ENCODE data around the gene ITGAL.

DNA sequence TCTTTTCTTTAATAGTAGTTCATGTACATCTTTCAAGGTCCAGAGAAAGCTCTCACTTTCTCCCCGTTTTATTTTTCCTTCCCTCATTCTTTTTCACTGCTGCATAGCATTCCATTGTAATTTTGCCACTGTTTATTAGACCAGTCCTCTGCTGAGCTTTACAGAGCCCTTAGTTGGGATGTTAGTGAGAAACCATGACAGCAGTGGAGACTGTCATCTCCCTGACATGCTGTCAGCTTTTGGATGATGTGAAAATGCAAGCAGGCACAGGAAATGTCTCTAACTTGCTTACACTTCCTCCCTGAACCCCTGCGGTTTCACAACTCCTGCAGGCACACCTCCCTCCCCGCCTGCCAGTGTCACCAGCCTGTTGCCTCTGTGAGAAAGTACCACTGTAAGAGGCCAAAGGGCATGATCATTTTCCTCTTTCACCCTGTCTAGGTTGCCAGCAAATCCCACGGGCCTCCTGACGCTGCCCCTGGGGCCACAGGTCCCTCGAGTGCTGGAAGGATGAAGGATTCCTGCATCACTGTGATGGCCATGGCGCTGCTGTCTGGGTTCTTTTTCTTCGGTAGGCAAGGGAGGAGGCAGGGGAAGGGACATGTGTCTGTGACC, at the start of gene ITGAL:
- TF ChIP-seq POLR2AphosphoS5 (IDR thresholded peaks at IDR 0.05; ENCODE audit: borderline replicate concordance, low read depth, low read length) (no peak), EZH2 (IDR thresholded peaks at IDR 0.05) (no peak), FOXP2 (optimal IDR thresholded peaks at IDR 0.05; ENCODE audit: control extremely low read depth, extremely low read length, insufficient read depth) (no peak)
